ENCODE results near the gene NRIP2.

The NRIP2 gene

GRCh38 chr12:2804393-2805142, 30.3 kb downstream of the NRIP2 start:
- no peak for DNase-seq

GRCh38 chr12:2803635-2804392, 31.0 kb downstream of the NRIP2 start:
- DNase-seq: no peak

GRCh38 chr12:2801044-2801783, 33.6 kb downstream of the NRIP2 start:
- no peak for DNase-seq

GRCh38 chr12:2800046-2800570, 34.7 kb downstream of the NRIP2 start:
- no peak for DNase-seq

GRCh38 chr12:2797721-2798418, 37.0 kb downstream of the NRIP2 start:
- no peak for DNase-seq

GRCh38 chr12:2796187-2796666, 38.6 kb downstream of the NRIP2 start:
- DNase-seq: no peak

GRCh38 chr12:2795291-2796186, 39.3 kb downstream of the NRIP2 start:
- peak; percentile 50 for DNase-seq

GRCh38 chr12:2794736-2795289, 40.0 kb downstream of the NRIP2 start, which contains the start of gene FKBP4:
Gene FKBP4 (plus strand): TSS chr12:2794970. CDS start chr12:2795140, 170 bp downstream.
- peak; percentile 86 for DNase-seq

GRCh38 chr12:2794191-2794735, 40.6 kb downstream of the NRIP2 start:
- peak; percentile 39 for DNase-seq

GRCh38 chr12:2793561-2793960, 41.3 kb downstream of the NRIP2 start:
- no peak for DNase-seq

- DNase-seq: no peak
Measured at GRCh38 chr12:2792671-2793500, 41.9 kb downstream of the NRIP2 start.

- DNase-seq: no peak
Measured at GRCh38 chr12:2791089-2791488, 43.7 kb downstream of the NRIP2 start.

- DNase-seq: no peak
Measured at GRCh38 chr12:2785017-2785416, 49.8 kb downstream of the NRIP2 start.

GRCh38 chr12:2783936-2784600, 50.8 kb downstream of the NRIP2 start:
- DNase-seq: peak; percentile 20

GRCh38 chr12:2779281-2779680, 55.6 kb downstream of the NRIP2 start:
- DNase-seq: no peak

- no peak for DNase-seq
Measured at GRCh38 chr12:2776129-2776806, 58.6 kb downstream of the NRIP2 start.

- no peak for DNase-seq
Measured at GRCh38 chr12:2775431-2775830, 59.4 kb downstream of the NRIP2 start.

Data from NCI-H510A (cell line).